Kidney glomerular epithelial cell (primary cell): ENCODE results near the gene MYH9.

Experiments
- DNase-seq: peaks from one replicate; lab custom pipeline; 2025; lab: John Stamatoyannopoulos, UW

Gene MYH9

GRCh38 chr22:36245805-36246356, 141.9 kb downstream of the MYH9 start:
- no peak for DNase-seq

GRCh38 chr22:36244522-36245391, 143.0 kb downstream of the MYH9 start:
- DNase-seq: no peak

GRCh38 chr22:36243986-36244385, 143.8 kb downstream of the MYH9 start:
- no peak for DNase-seq

- peak; percentile 98 for DNase-seq
Measured at GRCh38 chr22:36239401-36240171, 148.2 kb downstream of the MYH9 start, which contains the start of gene APOL2. APOL2 (minus strand) TSS chr22:36239527; CDS start chr22:36233162, 6,365 bp downstream.

- no peak for DNase-seq
Measured at GRCh38 chr22:36239150-36239400, 148.7 kb downstream of the MYH9 start.

GRCh38 chr22:36238373-36239149, 149.2 kb downstream of the MYH9 start:
- no peak for DNase-seq

GRCh38 chr22:36237462-36238372, 150.1 kb downstream of the MYH9 start:
- no peak for DNase-seq

GRCh38 chr22:36236388-36237319, 151.1 kb downstream of the MYH9 start:
- no peak for DNase-seq

- no peak for DNase-seq
Measured at GRCh38 chr22:36235585-36235984, 152.2 kb downstream of the MYH9 start.

GRCh38 chr22:36234919-36235318, 152.8 kb downstream of the MYH9 start:
- DNase-seq: no peak

GRCh38 chr22:36234213-36234612, 153.6 kb downstream of the MYH9 start:
- no peak for DNase-seq

GRCh38 chr22:36233796-36234195, 154.0 kb downstream of the MYH9 start:
- DNase-seq: no peak

GRCh38 chr22:36232715-36233401, 154.9 kb downstream of the MYH9 start:
- DNase-seq: no peak
